Measurements from ENCODE around the gene ZSWIM3. TPM values are rescaled to one million over a fixed set of nuclear protein-coding genes. Genes with fewer than 3 reads are reported as not detected.
"Not testable (repeated sequence)": the region's sequence is repeated elsewhere in the genome, so short reads cannot be mapped to it uniquely, and the experiment has no call there.

ZSWIM3 gene
- total RNA-seq, 2 experiments from 2014 or later: 4.5 to 5.2 TPM

- ChIA-PET CTCF (interaction anchor here (1.1 kb wide), 1 partner anchor 142 kb away, joined by 4 read pairs; no protein-coding TSS in a partner anchor), POLR2A (no interaction called here)
Measured at GRCh38 chr20:45827712-45828111, 29.7 kb upstream of the ZSWIM3 start.

- ChIA-PET POLR2A (no interaction called here), CTCF (interaction anchor here (0.7 to 1.1 kb wide), 2 partner anchors 141 to 473 kb away, joined by 4 read pairs; no protein-coding TSS in a partner anchor)
Measured at GRCh38 chr20:45828589-45828988, 28.8 kb upstream of the ZSWIM3 start.

- POLR2A ChIA-PET, CTCF ChIA-PET: not testable (repeated sequence)
Measured at GRCh38 chr20:45829673-45830106, 27.7 kb upstream of the ZSWIM3 start.

GRCh38 chr20:45832619-45833018 lies 24.8 kb upstream of the ZSWIM3 start:
- POLR2A ChIA-PET: interaction anchor here (0.5 kb wide), 1 partner anchor 103 kb away, joined by 5 read pairs; no protein-coding TSS in a partner anchor
- CTCF ChIA-PET: no interaction called here

GRCh38 chr20:45833030-45833882 lies 24.2 kb upstream of the ZSWIM3 start, which contains the start of gene SNX21:
SNX21 (plus strand) TSS chr20:45833799; CDS start chr20:45833920, 121 bp downstream.
- ChIA-PET POLR2A (interaction anchor here (0.5 to 0.9 kb wide), 2 partner anchors 102 kb away, joined by 5 to 7 read pairs; partner anchors contain the start of gene PCIF1), CTCF (interaction anchor here (1.2 to 1.8 kb wide), 2 partner anchors 9 to 137 kb away, joined by 3 to 5 read pairs; no protein-coding TSS in a partner anchor)

GRCh38 chr20:45833883-45834796 lies 23.3 kb upstream of the ZSWIM3 start:
- POLR2A ChIA-PET: interaction anchor here (0.9 kb wide), 1 partner anchor 101 kb away, joined by 7 read pairs; the partner anchor contains the start of gene PCIF1
- CTCF ChIA-PET: interaction anchor here (1.2 to 1.8 kb wide), 2 partner anchors 10 to 136 kb away, joined by 3 to 5 read pairs; no protein-coding TSS in a partner anchor

- POLR2A ChIA-PET: interaction anchor here (0.9 kb wide), 1 partner anchor 100 kb away, joined by 7 read pairs; the partner anchor contains the start of gene PCIF1
- CTCF ChIA-PET: interaction anchor here (1.2 to 1.8 kb wide), 2 partner anchors 11 to 135 kb away, joined by 3 to 5 read pairs; no protein-coding TSS in a partner anchor
Measured at GRCh38 chr20:45834797-45835161, 22.6 kb upstream of the ZSWIM3 start.

GRCh38 chr20:45835329-45835765 lies 22.1 kb upstream of the ZSWIM3 start:
- POLR2A ChIA-PET: no interaction called here
- CTCF ChIA-PET: interaction anchor here (1.8 kb wide), 1 partner anchor 11 kb away, joined by 5 read pairs; no protein-coding TSS in a partner anchor

GRCh38 chr20:45835825-45836224 lies 21.6 kb upstream of the ZSWIM3 start:
- CTCF ChIA-PET: no interaction called here

GRCh38 chr20:45836841-45837240 lies 20.6 kb upstream of the ZSWIM3 start:
- CTCF ChIA-PET: interaction anchor here (0.7 kb wide), 1 partner anchor 225 kb away, joined by 3 read pairs; no protein-coding TSS in a partner anchor
- POLR2A ChIA-PET: no interaction called here

More at GRCh38 chr20:45835825-45836224, 21.6 kb upstream of the ZSWIM3 start:
- POLR2A ChIA-PET: no interaction called here

GRCh38 chr20:45840700-45841198 lies 16.7 kb upstream of the ZSWIM3 start:
- ChIA-PET POLR2A (no interaction called here), CTCF (no interaction called here)

- ChIA-PET CTCF (no interaction called here), POLR2A (interaction anchor here (0.7 kb wide), 1 partner anchor 24 kb away, joined by 5 read pairs; no protein-coding TSS in a partner anchor)
Measured at GRCh38 chr20:45841407-45842129, 15.8 kb upstream of the ZSWIM3 start.

GRCh38 chr20:45842169-45842812 lies 15.1 kb upstream of the ZSWIM3 start:
- CTCF ChIA-PET: no interaction called here

GRCh38 chr20:45843506-45843905 lies 13.9 kb upstream of the ZSWIM3 start:
- POLR2A ChIA-PET: no interaction called here
- CTCF ChIA-PET: interaction anchor here (0.5 to 1.0 kb wide), 2 partner anchors 37 to 41 kb away, joined by 3 to 4 read pairs; partner anchors contain the start of gene ZSWIM1

More at GRCh38 chr20:45842169-45842812, 15.1 kb upstream of the ZSWIM3 start:
- POLR2A ChIA-PET: no interaction called here

- ChIA-PET CTCF (no interaction called here), POLR2A (no interaction called here)
Measured at GRCh38 chr20:45845452-45845851, 12.0 kb upstream of the ZSWIM3 start.

- ChIA-PET CTCF (interaction anchor here (1.5 kb wide), 1 partner anchor 49 kb away, joined by 5 read pairs; no protein-coding TSS in a partner anchor), POLR2A (no interaction called here)
Measured at GRCh38 chr20:45848421-45848820, 9.0 kb upstream of the ZSWIM3 start.

GRCh38 chr20:45848969-45849582 lies 8.3 kb upstream of the ZSWIM3 start:
- ChIA-PET POLR2A (no interaction called here), CTCF (interaction anchor here (1.5 kb wide), 1 partner anchor 50 kb away, joined by 5 read pairs; no protein-coding TSS in a partner anchor)
